Mesenchymal stem cell (in vitro differentiated cells and primary cell): ENCODE data around the gene PRMT3.

Experiments
- DNase-seq: peaks from one replicate; pipeline ENCODE4 v3.0.0-alpha.2; 2013
- H2AFZ ChIP-seq: one replicate; pipeline ENCODE4 v1.6.1; 2013; ENCODE audit warnings: low read depth, mild to moderate bottlenecking, control low read depth, inconsistent platforms, low read length, moderate library complexity
- H2AK5ac ChIP-seq: 2 replicates; pipeline ENCODE4 v1.6.1; 2013; ENCODE audit warnings: low read length, moderate library complexity, mild to moderate bottlenecking, inconsistent platforms; ENCODE audit not compliant: severe bottlenecking
- H2BK120ac ChIP-seq: one replicate; pipeline ENCODE4 v1.6.1; 2013; ENCODE audit warnings: low read depth, mild to moderate bottlenecking, inconsistent platforms, low read length, moderate library complexity
- H2BK12ac ChIP-seq, 2 experiments: one replicate each; pipeline ENCODE4 v1.6.1; 2013; ENCODE audit warnings: inconsistent platforms in 2 of 2, low read length in 2 of 2, mild to moderate bottlenecking in 2 of 2, moderate library complexity in 2 of 2, control low read depth in 1 of 2
- H2BK15ac ChIP-seq: one replicate; pipeline ENCODE4 v1.6.1; 2013; ENCODE audit warnings: mild to moderate bottlenecking, low read depth, inconsistent platforms; ENCODE audit not compliant: poor library complexity, severe bottlenecking
- H2BK5ac ChIP-seq: 2 replicates; pipeline ENCODE4 v1.6.1; 2013; ENCODE audit warnings: low read depth, mild to moderate bottlenecking, low read length, control low read depth, inconsistent platforms; ENCODE audit not compliant: poor library complexity, severe bottlenecking
- H3K14ac ChIP-seq, 2 experiments: one replicate each; pipeline ENCODE4 v1.6.1; 2013; ENCODE audit warnings: inconsistent platforms in 2 of 2, low read length in 2 of 2, control low read depth in 1 of 2, mild to moderate bottlenecking in 1 of 2, moderate library complexity in 1 of 2
- H3K18ac ChIP-seq, 2 experiments: one replicate each; pipeline ENCODE4 v1.6.1; 2013; ENCODE audit warnings: inconsistent platforms in 2 of 2, low read length in 2 of 2, control low read depth in 1 of 2, low read depth in 1 of 2, mild to moderate bottlenecking in 1 of 2
- H3K23ac ChIP-seq, 2 experiments: one replicate each; pipeline ENCODE4 v1.6.1; 2013; ENCODE audit warnings: inconsistent platforms in 2 of 2, low read length in 2 of 2, mild to moderate bottlenecking in 2 of 2, moderate library complexity in 2 of 2, control low read depth in 1 of 2
- H3K27ac ChIP-seq: 2 replicates; pipeline ENCODE4 v1.5.1; 2013; ENCODE audit warnings: mild to moderate bottlenecking, moderate library complexity, low read length, control low read depth, inconsistent platforms; ENCODE audit not compliant: poor library complexity, severe bottlenecking
- H3K27me3 ChIP-seq, 2 experiments: 2 replicates each; pipeline versions ENCODE4 v1.6.1 to v1.7.0; 2013; ENCODE audit warnings: low read length in 2 of 2, mild to moderate bottlenecking in 2 of 2, moderate library complexity in 2 of 2, control low read depth in 1 of 2, inconsistent platforms in 1 of 2; ENCODE audit not compliant: control insufficient read depth in 1 of 2, insufficient read depth in 1 of 2
- H3K36me3 ChIP-seq, 2 experiments: 2 replicates each; pipeline versions ENCODE4 v1.6.1 to v1.7.0; 2013; ENCODE audit warnings: low read length in 2 of 2, control low read depth in 1 of 2, inconsistent platforms in 1 of 2, low read depth in 1 of 2, mild to moderate bottlenecking in 1 of 2; ENCODE audit not compliant: insufficient read depth in 2 of 2, control insufficient read depth in 1 of 2
- H3K4ac ChIP-seq, 2 experiments: one replicate each; pipeline ENCODE4 v1.6.1; 2013; ENCODE audit warnings: inconsistent platforms in 2 of 2, low read length in 2 of 2, mild to moderate bottlenecking in 2 of 2, moderate library complexity in 2 of 2, control low read depth in 1 of 2, low read depth in 1 of 2
- H3K4me1 ChIP-seq: 2 replicates; pipeline ENCODE4 v1.6.1; 2013; ENCODE audit warnings: low read depth, low read length, control low read depth; ENCODE audit not compliant: control insufficient read depth, insufficient read depth
- H3K4me2 ChIP-seq: 2 replicates; pipeline ENCODE4 v1.6.1; 2013; ENCODE audit warnings: low read length, mild to moderate bottlenecking, inconsistent platforms; ENCODE audit not compliant: poor library complexity, severe bottlenecking
- H3K4me3 ChIP-seq, 2 experiments: 2 replicates each; pipeline versions ENCODE4 v1.5.1 to v1.7.0; 2013; ENCODE audit warnings: low read length in 2 of 2, mild to moderate bottlenecking in 2 of 2, control low read depth in 1 of 2, low read depth in 1 of 2; ENCODE audit not compliant: insufficient read depth in 1 of 2
- H3K79me1 ChIP-seq: replicated peaks from 2 replicates; pipeline ENCODE4 v1.6.1; 2013; ENCODE audit warnings: mild to moderate bottlenecking, control low read depth, low read length, inconsistent platforms; ENCODE audit not compliant: poor library complexity, severe bottlenecking
- H3K9ac ChIP-seq: 2 replicates; pipeline ENCODE4 v1.7.0; 2013; ENCODE audit warnings: mild to moderate bottlenecking, low read length, moderate library complexity
- H3K9me3 ChIP-seq: 2 replicates; pipeline ENCODE4 v1.7.0; 2013; ENCODE audit warnings: mild to moderate bottlenecking, low read length; ENCODE audit not compliant: control insufficient read depth
- H4K8ac ChIP-seq: one replicate; pipeline ENCODE4 v1.6.1; 2013; ENCODE audit warnings: inconsistent platforms, mild to moderate bottlenecking, low read length, moderate library complexity
- H4K91ac ChIP-seq: one replicate; pipeline ENCODE4 v1.6.1; 2013; ENCODE audit warnings: mild to moderate bottlenecking, low read length, inconsistent platforms
- WGBS: methylation state at CpG from one replicate; pipeline ENCODE4 v1.1.7; 2013; ENCODE audit warnings: mixed read lengths; 5-methylcytosine and 5-hydroxymethylcytosine counted together

The PRMT3 gene

DNA sequence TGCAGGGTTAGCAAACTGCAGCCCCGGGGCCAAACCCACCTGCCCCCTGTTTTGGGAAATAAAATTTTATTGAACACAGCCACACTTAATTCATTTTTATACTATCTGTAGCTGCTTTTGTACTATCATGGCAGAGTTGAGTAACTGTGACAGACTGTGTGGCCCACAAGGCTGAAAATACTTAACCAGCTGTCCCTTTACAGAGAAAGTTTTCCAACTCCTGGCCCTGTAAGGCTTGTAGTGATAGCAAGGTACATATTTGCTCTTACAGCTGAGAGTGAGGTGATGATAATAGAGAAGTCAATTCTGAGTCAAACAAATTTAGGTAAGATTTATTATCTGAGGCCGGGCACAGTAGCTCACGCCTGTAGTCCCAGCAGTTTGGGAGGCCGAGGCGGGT is 124.5 kb downstream of the PRMT3 start:
- H3K23ac ChIP-seq: no peak overlapping the region
- no peak overlapping the region for H4K91ac ChIP-seq
- H2AFZ ChIP-seq: no peak overlapping the region
- H3K9me3 ChIP-seq: no peaks in the 10 kb centered on the region
- no peak overlapping the region for H2BK12ac ChIP-seq
- H3K14ac ChIP-seq: no peak overlapping the region
- H3K4me3 ChIP-seq: no peak overlapping the region
- no peak overlapping the region for H3K9ac ChIP-seq
- H3K79me1 ChIP-seq: no peaks in the 10 kb centered on the region
- H2AK5ac ChIP-seq: no peak overlapping the region
- WGBS: 95% methylated on average over 5 of the region's 5 CpGs
- no peak overlapping the region for H3K4ac ChIP-seq
- no peak overlapping the region for H2BK15ac ChIP-seq
- no peak overlapping the region for H2BK5ac ChIP-seq
- no peaks in the 10 kb centered on the region for H3K4me1 ChIP-seq
- H4K8ac ChIP-seq: no peak overlapping the region
- no peak overlapping the region for H3K18ac ChIP-seq
- no peak for DNase-seq
- H3K27ac ChIP-seq: no peak overlapping the region
- H3K4me2 ChIP-seq: no peak overlapping the region
- no peaks in the 10 kb centered on the region for H3K27me3 ChIP-seq
- H3K36me3 ChIP-seq: peaks cover 0 to 8% of the 10 kb centered on the region in 2 experiments
- H2BK120ac ChIP-seq: no peak overlapping the region

DNA sequence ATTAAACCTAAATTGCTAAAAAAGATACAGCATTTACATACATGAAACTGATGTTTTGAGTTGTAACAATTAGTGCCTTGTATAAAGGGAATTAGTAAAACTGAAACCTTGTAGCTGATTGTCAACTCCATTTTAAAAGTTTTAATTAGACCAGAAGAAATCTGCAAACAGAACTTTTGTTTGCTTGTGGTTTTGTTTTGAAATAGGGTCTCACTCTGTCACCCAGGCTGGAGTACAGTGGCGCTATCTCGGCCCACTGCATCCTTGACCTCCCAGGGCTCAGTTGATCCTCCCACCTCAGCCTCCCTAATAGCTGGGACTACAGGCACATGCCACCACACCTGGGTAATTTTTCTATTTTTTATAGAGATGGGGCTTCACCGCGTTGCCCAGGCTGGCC is 125.4 kb downstream of the PRMT3 start:
- Histone ChIP-seq H3K4ac (no peak overlapping the region), H3K27ac (no peak overlapping the region), H3K27me3 (no peaks in the 10 kb centered on the region), H3K9ac (no peak overlapping the region), H2BK12ac (no peak overlapping the region), H3K4me2 (no peak overlapping the region), H2BK15ac (no peak overlapping the region), H3K4me1 (no peaks in the 10 kb centered on the region), H3K36me3 (peaks cover 0 to 8% of the 10 kb centered on the region in 2 experiments), H2AFZ (no peak overlapping the region), H4K91ac (no peak overlapping the region), H3K14ac (no peak overlapping the region), H3K4me3 (no peak overlapping the region), H3K18ac (no peak overlapping the region), H4K8ac (no peak overlapping the region), H2BK5ac (no peak overlapping the region), H3K9me3 (no peaks in the 10 kb centered on the region), H3K23ac (no peak overlapping the region), H2AK5ac (no peak overlapping the region), H3K79me1 (no peaks in the 10 kb centered on the region), H2BK120ac (no peak overlapping the region)
- 97% methylated on average over 3 of the region's 4 CpGs for WGBS
- no peak for DNase-seq

DNA sequence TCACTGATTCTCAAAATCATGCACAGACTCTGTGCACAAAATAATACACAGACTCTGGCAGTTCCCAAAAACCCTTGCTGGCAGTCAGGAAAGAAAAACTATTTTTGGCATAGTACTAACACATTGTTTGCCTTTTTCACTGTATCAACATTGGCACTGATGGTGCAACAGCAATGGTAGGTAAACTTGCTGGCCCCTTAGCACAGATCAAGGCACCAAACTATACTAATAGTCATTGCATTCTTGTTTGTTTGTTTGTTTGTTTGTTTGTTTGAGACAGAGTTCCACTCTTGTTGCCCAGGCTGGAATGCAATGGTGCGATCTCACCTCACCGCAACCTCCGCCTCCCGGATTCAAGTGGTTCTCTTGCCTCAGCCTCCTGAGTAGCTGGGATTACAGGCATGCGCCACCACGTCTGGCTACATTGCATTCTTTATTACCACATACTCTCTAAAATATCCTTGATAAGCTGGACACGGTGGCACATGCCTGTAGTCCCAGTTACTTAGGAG is 130.9 kb downstream of the PRMT3 start:
- H2AK5ac ChIP-seq: no peak overlapping the region
- no peak overlapping the region for H2BK12ac ChIP-seq
- no peaks in the 10 kb centered on the region for H3K27me3 ChIP-seq
- no peak overlapping the region for H3K4me3 ChIP-seq
- H2BK15ac ChIP-seq: no peak overlapping the region
- no peak overlapping the region for H3K4ac ChIP-seq
- H2BK120ac ChIP-seq: no peak overlapping the region
- no peak overlapping the region for H3K4me2 ChIP-seq
- no peak overlapping the region for H3K14ac ChIP-seq
- no peaks in the 10 kb centered on the region for H3K79me1 ChIP-seq
- H4K91ac ChIP-seq: no peak overlapping the region
- H4K8ac ChIP-seq: no peak overlapping the region
- DNase-seq: no peak
- no peak overlapping the region for H3K9ac ChIP-seq
- no peaks in the 10 kb centered on the region for H3K9me3 ChIP-seq
- no peak overlapping the region for H2AFZ ChIP-seq
- H3K18ac ChIP-seq: no peak overlapping the region
- 91% methylated on average over 7 of the region's 7 CpGs for WGBS
- H3K23ac ChIP-seq: no peak overlapping the region
- H2BK5ac ChIP-seq: no peak overlapping the region
- no peaks in the 10 kb centered on the region for H3K4me1 ChIP-seq
- no peaks in the 10 kb centered on the region for H3K36me3 ChIP-seq
- H3K27ac ChIP-seq: no peak overlapping the region

DNA sequence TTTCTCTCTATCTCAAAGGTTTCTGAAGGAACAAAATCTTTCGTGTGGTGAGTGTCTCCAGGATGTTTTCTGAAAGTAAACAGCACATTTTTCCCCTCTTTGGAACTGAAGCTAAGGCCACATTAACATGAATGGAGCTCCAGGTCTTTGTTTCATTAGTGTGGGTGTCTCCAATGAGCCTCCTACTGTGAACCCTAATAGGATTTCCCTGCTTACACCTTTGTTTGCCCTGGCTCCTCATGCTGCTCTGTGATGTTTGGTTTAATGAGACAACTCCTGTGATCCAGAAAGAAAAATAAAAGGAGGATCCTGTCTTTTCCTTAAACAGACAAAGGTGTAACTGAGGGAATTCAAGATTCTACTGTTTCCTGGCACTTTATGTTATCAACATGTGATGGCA is 135.0 kb downstream of the PRMT3 start:
- Histone ChIP-seq H3K4me1 (no peaks in the 10 kb centered on the region), H3K14ac (no peak overlapping the region), H4K91ac (no peak overlapping the region), H3K4me3 (no peak overlapping the region), H3K36me3 (no peaks in the 10 kb centered on the region), H4K8ac (no peak overlapping the region), H2AFZ (no peak overlapping the region), H3K4ac (no peak overlapping the region), H3K4me2 (no peak overlapping the region), H2BK15ac (no peak overlapping the region), H3K23ac (no peak overlapping the region), H2BK12ac (no peak overlapping the region), H2BK120ac (no peak overlapping the region), H2BK5ac (no peak overlapping the region), H3K79me1 (no peaks in the 10 kb centered on the region), H3K9ac (no peak overlapping the region), H3K27ac (no peak overlapping the region), H3K9me3 (no peaks in the 10 kb centered on the region), H3K18ac (no peak overlapping the region), H3K27me3 (no peaks in the 10 kb centered on the region), H2AK5ac (no peak overlapping the region)
- DNase-seq: no peak
- no CpG with 5 or more reads among the region's 1 CpG for WGBS
